GM10248 (cell line): ENCODE measurements around the gene APPL2.
"Not testable (repeated sequence)": the region's sequence is repeated elsewhere in the genome, so short reads cannot be mapped to it uniquely, and the experiment has no call there.

Source experiments
- CTCF ChIA-PET: fragments of 300-600 bp; sonication (Branson Sonifier 250); formaldehyde crosslinking; extraction: SDS; loops from one replicate; lab custom pipeline; 2021; ENCODE audit warnings: antibody characterized with exemption; lab: Yijun Ruan, JAX
- POLR2A ChIA-PET: fragments of 350-650 bp; sonication (Branson Sonifier 250); formaldehyde crosslinking; extraction: SDS; loops from one replicate; lab custom pipeline; 2020; ENCODE audit warnings: antibody characterized with exemption; lab: Yijun Ruan, JAX
- DNase-seq: peaks from one replicate; pipeline ENCODE4 v3.0.0; 2012; ENCODE audit errors: extremely low spot score
- TF ChIP-seq, protein P1 (sequence below): IDR thresholded peaks from 2 replicates; pipeline ENCODE4 v1.5.1; 2012; ENCODE audit warnings: mild to moderate bottlenecking, low read depth; ENCODE audit errors: extremely low read depth, missing control alignments, control extremely low read depth

APPL2 gene

GRCh38 chr12:105259226-105259625, 23.3 kb upstream of the APPL2 start:
- ChIA-PET POLR2A (no interaction called here), CTCF (interaction anchor here (0.8 kb wide), 1 partner anchor 37 kb away, joined by 3 read pairs; no protein-coding TSS in a partner anchor)
- no peak for DNase-seq

DNA sequence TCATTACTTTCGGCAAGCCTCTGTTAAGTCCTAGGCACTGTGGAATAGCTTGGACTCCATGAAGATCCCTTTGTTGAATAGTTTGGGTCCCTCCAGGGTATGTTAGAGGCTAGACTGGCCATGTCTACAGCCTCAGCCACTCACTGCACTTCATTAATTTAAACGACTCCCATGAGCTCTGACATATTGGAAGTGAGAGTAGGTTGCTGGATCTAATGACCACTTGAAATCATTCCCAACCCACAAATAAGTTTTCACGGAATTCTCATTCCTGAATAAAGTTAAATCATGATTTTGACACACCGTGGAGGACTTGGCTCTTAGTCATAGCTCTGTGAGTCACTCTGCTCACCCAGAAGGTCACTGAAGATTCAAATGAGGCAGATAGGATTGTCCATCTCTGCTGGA, 21.4 kb upstream of the APPL2 start:
- no peak for DNase-seq
- TF ChIP-seq, protein P1, sequence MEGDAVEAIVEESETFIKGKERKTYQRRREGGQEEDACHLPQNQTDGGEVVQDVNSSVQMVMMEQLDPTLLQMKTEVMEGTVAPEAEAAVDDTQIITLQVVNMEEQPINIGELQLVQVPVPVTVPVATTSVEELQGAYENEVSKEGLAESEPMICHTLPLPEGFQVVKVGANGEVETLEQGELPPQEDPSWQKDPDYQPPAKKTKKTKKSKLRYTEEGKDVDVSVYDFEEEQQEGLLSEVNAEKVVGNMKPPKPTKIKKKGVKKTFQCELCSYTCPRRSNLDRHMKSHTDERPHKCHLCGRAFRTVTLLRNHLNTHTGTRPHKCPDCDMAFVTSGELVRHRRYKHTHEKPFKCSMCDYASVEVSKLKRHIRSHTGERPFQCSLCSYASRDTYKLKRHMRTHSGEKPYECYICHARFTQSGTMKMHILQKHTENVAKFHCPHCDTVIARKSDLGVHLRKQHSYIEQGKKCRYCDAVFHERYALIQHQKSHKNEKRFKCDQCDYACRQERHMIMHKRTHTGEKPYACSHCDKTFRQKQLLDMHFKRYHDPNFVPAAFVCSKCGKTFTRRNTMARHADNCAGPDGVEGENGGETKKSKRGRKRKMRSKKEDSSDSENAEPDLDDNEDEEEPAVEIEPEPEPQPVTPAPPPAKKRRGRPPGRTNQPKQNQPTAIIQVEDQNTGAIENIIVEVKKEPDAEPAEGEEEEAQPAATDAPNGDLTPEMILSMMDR = no peak
- ChIA-PET POLR2A (no interaction called here), CTCF (no interaction called here)

More at GRCh38 chr12:105259226-105259625, 23.3 kb upstream of the APPL2 start:
- TF ChIP-seq, protein P1 = no peak

GRCh38 chr12:105256921-105257320, 20.9 kb upstream of the APPL2 start:
- TF ChIP-seq, protein P1 = no peak
- no peak for DNase-seq
- POLR2A ChIA-PET = no interaction called here
- CTCF ChIA-PET = no interaction called here

DNA sequence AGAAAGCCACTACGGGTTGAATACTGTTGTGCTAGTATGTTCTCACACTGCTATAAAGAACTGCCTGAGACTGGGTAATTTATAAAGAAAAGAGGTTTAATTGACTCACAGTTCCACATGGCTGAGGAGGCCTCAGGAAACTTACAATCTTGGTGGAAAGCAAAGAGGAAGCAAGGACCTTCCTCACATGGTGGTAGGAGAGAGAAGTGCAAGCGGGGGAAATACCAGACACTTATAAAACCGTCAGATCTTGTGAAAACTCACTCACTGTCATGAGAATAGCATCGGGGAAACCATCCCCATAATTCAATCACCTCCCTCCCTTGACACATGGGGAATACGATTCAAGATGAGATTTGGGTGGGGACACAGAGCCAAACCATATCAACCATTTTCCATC, 20.5 kb upstream of the APPL2 start:
- POLR2A ChIA-PET, DNase-seq, CTCF ChIA-PET: not testable (repeated sequence)

- TF ChIP-seq, protein P1 = no peak
- ChIA-PET CTCF (no interaction called here), POLR2A (no interaction called here)
- DNase-seq = no peak
Measured at GRCh38 chr12:105256011-105256410, 20.0 kb upstream of the APPL2 start.

DNA sequence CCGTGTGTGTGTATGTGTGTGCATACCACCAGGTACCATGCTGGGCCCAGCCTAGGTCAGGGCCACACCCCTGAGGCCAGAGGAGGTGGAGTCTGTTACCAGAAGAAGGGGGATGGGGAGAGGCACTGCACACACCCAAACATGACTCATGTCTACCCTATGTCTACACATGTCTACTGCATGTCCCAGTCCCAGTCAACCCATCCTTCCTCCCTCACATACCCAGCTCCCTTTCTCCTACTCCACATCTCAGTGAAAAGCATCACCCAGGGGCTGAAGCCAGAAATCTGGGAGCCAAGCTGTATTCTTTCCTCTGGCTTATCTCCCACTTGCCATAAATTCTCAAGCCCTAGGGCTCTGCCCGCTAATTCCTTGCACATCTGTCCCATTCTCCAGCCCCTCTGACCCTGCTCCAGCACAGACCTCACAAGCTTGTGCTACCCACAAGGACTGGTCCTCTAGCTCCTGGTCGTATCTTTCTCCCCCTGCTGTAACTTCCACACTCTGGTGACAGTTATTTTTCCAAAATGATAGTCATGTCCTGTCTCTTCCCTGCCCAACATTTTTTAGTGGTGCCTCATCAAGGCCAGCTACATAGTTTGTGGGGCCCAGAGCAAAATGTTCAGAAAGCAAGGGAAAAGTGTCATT, 18.0 kb upstream of the APPL2 start:
- TF ChIP-seq, protein P1 = no peak
- POLR2A ChIA-PET = no interaction called here
- CTCF ChIA-PET = interaction anchor here (1.3 to 1.7 kb wide), 2 partner anchors 14 to 20 kb away, joined by 3 to 5 read pairs; no protein-coding TSS in a partner anchor
- no peak for DNase-seq

- ChIA-PET POLR2A (no interaction called here), CTCF (interaction anchor here (1.3 to 1.7 kb wide), 2 partner anchors 15 to 19 kb away, joined by 3 to 5 read pairs; no protein-coding TSS in a partner anchor)
- TF ChIP-seq, protein P1 = no peak
- no peak for DNase-seq
Measured at GRCh38 chr12:105252901-105253300, 16.9 kb upstream of the APPL2 start.

- CTCF ChIA-PET = interaction anchor here (1.6 kb wide), 1 partner anchor 10 kb away, joined by 3 read pairs; the partner anchor contains the start of gene APPL2
- DNase-seq, POLR2A ChIA-PET: not testable (repeated sequence)
Measured at GRCh38 chr12:105245776-105246427, 9.9 kb upstream of the APPL2 start.
